IPS-15b (cell line): ENCODE results near the gene ZMYM2.

Source experiments
- H3K27me3 ChIP-seq: one replicate; pipeline ENCODE4 v1.6.1; 2013; ENCODE audit warnings: low read length; ENCODE audit not compliant: control insufficient read depth, insufficient read depth
- H3K36me3 ChIP-seq: one replicate; pipeline ENCODE4 v1.6.1; 2013; ENCODE audit warnings: low read length; ENCODE audit not compliant: control insufficient read depth, insufficient read depth
- H3K4me1 ChIP-seq: one replicate; pipeline ENCODE4 v1.6.1; 2013; ENCODE audit warnings: mild to moderate bottlenecking, low read length; ENCODE audit not compliant: control insufficient read depth, insufficient read depth
- H3K4me3 ChIP-seq: one replicate; pipeline ENCODE4 v1.5.1; 2013; ENCODE audit warnings: low read depth, low read length
- H3K9ac ChIP-seq: one replicate; pipeline ENCODE4 v1.6.1; 2013; ENCODE audit warnings: low read depth, mild to moderate bottlenecking, low read length
- H3K9me3 ChIP-seq: one replicate; pipeline ENCODE4 v1.6.1; 2013; ENCODE audit warnings: mild to moderate bottlenecking, low read length; ENCODE audit not compliant: control insufficient read depth, insufficient read depth

The ZMYM2 gene

DNA sequence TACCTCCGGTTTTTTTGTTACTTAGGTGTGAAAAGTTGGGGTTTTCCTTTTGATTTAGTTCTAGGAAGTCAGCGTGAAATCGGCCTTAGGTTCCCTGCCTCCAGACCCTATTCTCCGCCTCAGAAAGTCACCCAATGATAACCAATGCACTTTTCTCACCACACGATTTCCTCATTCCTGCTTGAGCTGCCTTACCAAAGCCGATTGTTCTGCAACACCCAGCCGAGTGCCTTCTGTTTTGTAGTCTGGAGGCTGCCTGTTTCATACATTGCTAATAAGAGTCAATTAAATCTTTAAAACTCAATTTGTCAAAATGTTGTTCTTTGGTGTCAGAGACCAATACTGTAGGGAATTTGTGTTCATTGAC, 162.6 kb downstream of the ZMYM2 start:
- H3K27me3 ChIP-seq = peaks cover 3% of the 10 kb centered on the region
- H3K9ac ChIP-seq = no peak overlapping the region
- H3K4me1 ChIP-seq = peaks cover 4% of the 10 kb centered on the region
- no peaks in the 10 kb centered on the region for H3K36me3 ChIP-seq
- H3K4me3 ChIP-seq = no peak overlapping the region
- H3K9me3 ChIP-seq = no peaks in the 10 kb centered on the region

DNA sequence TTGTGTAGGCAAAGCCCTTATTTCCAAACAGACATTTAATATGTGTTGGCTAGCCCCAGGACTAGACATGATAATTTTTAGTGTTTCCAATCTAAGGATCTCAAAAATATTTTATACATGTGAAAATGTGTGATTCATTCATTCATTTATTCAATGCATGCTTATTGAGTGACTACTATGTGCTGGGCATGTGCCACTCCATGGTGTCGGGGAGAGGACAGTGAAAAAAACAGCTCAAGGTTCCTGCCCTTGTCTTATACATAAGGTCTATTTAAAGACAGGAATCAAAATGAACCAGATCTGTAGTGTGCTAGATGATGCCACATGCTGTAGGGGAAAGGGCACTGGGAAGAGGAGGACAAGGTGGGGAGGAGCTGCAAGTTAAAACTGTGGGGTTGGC, 165.8 kb downstream of the ZMYM2 start:
- peaks cover 4% of the 10 kb centered on the region for H3K4me1 ChIP-seq
- H3K4me3 ChIP-seq = no peak overlapping the region
- peaks cover 13% of the 10 kb centered on the region for H3K27me3 ChIP-seq
- no peak overlapping the region for H3K9ac ChIP-seq
- no peaks in the 10 kb centered on the region for H3K36me3 ChIP-seq
- no peaks in the 10 kb centered on the region for H3K9me3 ChIP-seq

DNA sequence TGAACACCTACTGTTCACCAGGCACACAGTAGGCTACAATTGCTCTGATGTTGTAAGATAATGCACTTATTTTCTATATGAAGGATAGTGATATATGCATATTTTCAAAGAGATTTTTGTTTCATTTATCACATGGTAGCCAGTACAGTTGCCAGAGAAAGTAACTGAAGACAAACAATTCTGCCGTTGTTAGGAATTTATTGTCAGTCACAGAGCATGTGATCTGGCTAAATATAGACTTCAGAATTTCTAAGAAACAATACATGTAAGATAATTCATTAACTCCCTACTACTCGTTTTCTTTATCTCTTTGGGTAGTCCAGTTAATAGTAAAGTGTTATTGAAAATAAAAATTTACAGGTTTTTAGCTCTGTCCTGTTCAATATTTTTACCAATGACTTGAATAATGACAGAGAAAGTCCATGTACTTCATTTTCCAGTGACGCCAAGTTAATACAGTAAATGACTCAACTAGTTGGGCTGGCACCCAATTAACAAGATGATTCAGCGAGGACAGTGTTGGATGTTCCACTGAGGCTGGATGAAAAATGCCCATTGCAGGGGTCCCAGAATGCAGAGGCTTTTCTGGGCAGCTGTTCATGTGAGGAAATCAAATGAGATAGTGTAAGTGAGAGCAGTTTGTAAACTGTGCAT, 166.7 kb downstream of the ZMYM2 start:
- Histone ChIP-seq H3K36me3 (no peaks in the 10 kb centered on the region), H3K9ac (no peak overlapping the region), H3K9me3 (no peaks in the 10 kb centered on the region), H3K4me1 (peaks cover 4% of the 10 kb centered on the region), H3K27me3 (peaks cover 23% of the 10 kb centered on the region), H3K4me3 (no peak overlapping the region)

GRCh38 chr13:20125783-20126165, 167.2 kb downstream of the ZMYM2 start:
- no peak overlapping the region for H3K4me3 ChIP-seq
- peaks cover 27% of the 10 kb centered on the region for H3K27me3 ChIP-seq
- peaks cover 4% of the 10 kb centered on the region for H3K4me1 ChIP-seq
- H3K36me3 ChIP-seq = no peaks in the 10 kb centered on the region
- H3K9me3 ChIP-seq = no peaks in the 10 kb centered on the region
- H3K9ac ChIP-seq = no peak overlapping the region

GRCh38 chr13:20126541-20127261, 168.2 kb downstream of the ZMYM2 start:
- H3K9me3 ChIP-seq = no peaks in the 10 kb centered on the region

GRCh38 chr13:20127262-20127561, 168.7 kb downstream of the ZMYM2 start:
- H3K36me3 ChIP-seq = no peaks in the 10 kb centered on the region
- no peaks in the 10 kb centered on the region for H3K4me1 ChIP-seq
- peaks cover 37% of the 10 kb centered on the region for H3K27me3 ChIP-seq
- H3K9me3 ChIP-seq = no peaks in the 10 kb centered on the region
- H3K9ac ChIP-seq = no peak overlapping the region
- H3K4me3 ChIP-seq = peak overlapping the region; percentile 67

More at GRCh38 chr13:20126541-20127261, 168.2 kb downstream of the ZMYM2 start:
- Histone ChIP-seq H3K36me3 (no peaks in the 10 kb centered on the region), H3K4me1 (peaks cover 2% of the 10 kb centered on the region), H3K9ac (no peak overlapping the region), H3K4me3 (no peak overlapping the region), H3K27me3 (peaks cover 32% of the 10 kb centered on the region)

GRCh38 chr13:20127562-20128458, 169.3 kb downstream of the ZMYM2 start:
- H3K4me1 ChIP-seq = no peaks in the 10 kb centered on the region
- H3K9ac ChIP-seq = no peak overlapping the region
- H3K9me3 ChIP-seq = no peaks in the 10 kb centered on the region
- no peaks in the 10 kb centered on the region for H3K36me3 ChIP-seq
- peak overlapping the region; percentile 67 for H3K4me3 ChIP-seq
- H3K27me3 ChIP-seq = peaks cover 37% of the 10 kb centered on the region

GRCh38 chr13:20128459-20128931, 170.0 kb downstream of the ZMYM2 start:
- H3K4me3 ChIP-seq = peak overlapping the region; percentile 67
- no peak overlapping the region for H3K9ac ChIP-seq
- no peaks in the 10 kb centered on the region for H3K36me3 ChIP-seq
- H3K9me3 ChIP-seq = no peaks in the 10 kb centered on the region
- peaks cover 37% of the 10 kb centered on the region for H3K27me3 ChIP-seq
- H3K4me1 ChIP-seq = no peaks in the 10 kb centered on the region

DNA sequence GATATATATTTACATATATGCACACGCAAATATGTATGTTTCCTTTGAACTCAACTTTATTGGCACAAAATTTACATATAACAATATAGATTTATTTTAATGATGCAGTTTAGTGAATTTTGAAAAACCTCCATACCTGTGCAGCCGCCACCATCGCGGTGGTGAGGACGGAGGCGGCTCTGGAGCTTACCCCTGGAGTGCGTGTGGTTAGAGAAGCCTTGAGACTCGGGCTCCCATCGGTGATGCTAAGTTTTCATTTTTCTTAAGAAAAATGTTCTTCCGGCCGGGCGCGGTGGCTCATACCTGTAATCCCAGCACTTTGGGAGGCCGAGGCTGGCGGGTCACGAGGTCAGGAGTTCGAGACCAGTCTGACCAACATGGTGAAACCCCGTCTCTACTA, 170.5 kb downstream of the ZMYM2 start:
- H3K9ac ChIP-seq = no peak overlapping the region
- no peaks in the 10 kb centered on the region for H3K9me3 ChIP-seq
- H3K4me1 ChIP-seq = no peaks in the 10 kb centered on the region
- H3K36me3 ChIP-seq = no peaks in the 10 kb centered on the region
- H3K4me3 ChIP-seq = peak overlapping the region; percentile 67
- H3K27me3 ChIP-seq = peaks cover 37% of the 10 kb centered on the region

GRCh38 chr13:20130012-20130411, 171.5 kb downstream of the ZMYM2 start:
- H3K9ac ChIP-seq = no peak overlapping the region
- H3K4me1 ChIP-seq = no peaks in the 10 kb centered on the region
- H3K27me3 ChIP-seq = peaks cover 37% of the 10 kb centered on the region
- no peak overlapping the region for H3K4me3 ChIP-seq
- no peaks in the 10 kb centered on the region for H3K9me3 ChIP-seq
- H3K36me3 ChIP-seq = no peaks in the 10 kb centered on the region

DNA sequence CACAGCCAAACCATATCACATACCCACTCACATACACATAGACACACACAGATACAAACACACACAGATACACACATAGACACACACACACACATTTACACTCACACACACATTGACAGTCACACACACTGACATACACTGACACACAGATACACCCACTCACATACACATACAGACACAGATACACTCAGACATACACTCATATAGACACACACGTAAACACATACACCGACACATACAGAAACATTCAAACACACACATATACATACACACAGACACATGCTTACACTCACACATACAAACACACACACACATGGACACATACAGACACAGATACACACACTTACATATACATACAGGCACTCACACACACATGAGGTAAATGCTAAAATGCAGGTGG, 172.1 kb downstream of the ZMYM2 start:
- Histone ChIP-seq H3K4me3 (no peak overlapping the region), H3K9ac (no peak overlapping the region), H3K27me3 (peaks cover 37% of the 10 kb centered on the region), H3K4me1 (no peaks in the 10 kb centered on the region), H3K36me3 (no peaks in the 10 kb centered on the region), H3K9me3 (no peaks in the 10 kb centered on the region)
